Measurements from ENCODE around the gene FUT8.
"Not testable (repeated sequence)": the region's sequence is repeated elsewhere in the genome, so short reads cannot be mapped to it uniquely, and the experiment has no call there.

The FUT8 gene

DNA sequence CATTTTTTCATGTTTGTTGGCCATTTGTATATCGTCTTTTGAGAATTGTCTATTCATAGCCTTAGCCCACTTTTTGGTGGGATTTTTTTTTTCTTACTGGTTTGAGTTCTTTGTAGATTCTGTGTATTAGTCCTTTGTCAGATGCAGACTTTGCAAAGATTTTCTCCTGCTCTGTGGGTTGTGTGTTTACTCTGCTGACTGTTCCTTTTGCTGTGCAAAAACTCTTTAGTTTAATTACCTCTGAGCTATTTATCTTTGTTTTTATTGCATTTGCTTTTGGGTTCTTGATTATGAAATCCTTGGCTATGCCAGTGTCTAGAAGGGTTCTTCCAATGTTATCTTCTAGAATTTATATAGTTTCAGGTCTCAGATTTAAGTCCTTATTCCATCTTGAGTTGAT, 220.0 kb downstream of the FUT8 start:
- no peak for DNase-seq

DNA sequence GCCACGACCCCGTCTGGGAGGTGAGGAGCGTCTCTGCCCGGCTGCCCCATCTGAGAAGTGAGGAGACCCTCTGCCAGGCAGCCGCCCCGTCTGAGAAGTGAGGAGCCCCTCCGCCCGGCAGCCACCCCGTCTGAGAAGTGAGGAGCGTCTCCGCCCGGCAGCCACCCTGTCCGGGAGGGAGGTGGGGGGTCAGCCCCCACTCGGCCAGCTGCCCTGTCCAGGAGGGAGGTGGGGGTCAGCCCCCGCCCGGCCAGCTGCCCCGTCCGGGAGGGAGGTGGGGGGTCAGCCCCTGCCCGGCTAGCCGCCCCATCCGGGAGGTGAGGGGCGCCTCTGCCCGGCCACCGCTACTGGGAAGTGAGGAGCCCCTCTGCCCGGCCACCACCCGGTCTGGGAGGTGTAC, 221.1 kb downstream of the FUT8 start:
- not testable (repeated sequence) for DNase-seq

DNA sequence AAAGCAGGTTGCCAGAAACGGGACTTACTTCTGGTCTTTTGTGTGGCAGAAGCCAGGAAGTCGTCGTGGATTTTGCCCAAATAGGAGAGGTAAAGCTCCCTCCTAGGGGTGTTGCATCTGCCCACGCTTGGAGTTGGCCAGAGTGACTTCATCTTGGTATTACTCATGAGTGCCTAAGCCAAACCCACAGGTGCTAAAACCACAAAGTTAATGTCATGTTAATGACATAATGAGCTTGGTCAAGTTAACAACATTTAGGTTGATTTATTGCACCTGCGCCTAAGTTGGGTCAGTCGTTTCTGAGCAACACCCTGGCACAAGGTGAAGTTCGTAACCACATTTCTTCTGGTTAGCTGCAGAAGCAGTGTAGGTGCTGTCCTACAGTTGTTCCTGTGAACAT, 225.2 kb downstream of the FUT8 start:
- DNase-seq, result no peak

DNA sequence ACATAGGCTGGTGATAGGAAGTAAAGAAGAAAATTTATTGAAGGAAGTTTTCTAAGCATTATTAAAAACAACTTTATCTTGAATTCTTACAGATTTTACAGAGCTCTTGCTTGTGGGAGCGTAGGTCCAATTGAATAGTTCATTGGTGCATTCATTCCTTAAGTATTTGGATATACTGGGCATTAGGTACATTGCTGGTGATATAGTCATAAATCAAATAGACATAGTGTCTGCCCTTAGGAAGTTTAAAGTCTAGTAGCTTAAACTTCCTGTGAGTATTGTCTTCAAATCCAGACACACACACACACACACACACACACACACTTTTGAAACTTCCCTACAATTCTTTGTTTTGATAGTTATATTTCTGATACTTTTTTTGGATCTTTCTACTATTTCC, 226.7 kb downstream of the FUT8 start:
- DNase-seq, result no peak

DNA sequence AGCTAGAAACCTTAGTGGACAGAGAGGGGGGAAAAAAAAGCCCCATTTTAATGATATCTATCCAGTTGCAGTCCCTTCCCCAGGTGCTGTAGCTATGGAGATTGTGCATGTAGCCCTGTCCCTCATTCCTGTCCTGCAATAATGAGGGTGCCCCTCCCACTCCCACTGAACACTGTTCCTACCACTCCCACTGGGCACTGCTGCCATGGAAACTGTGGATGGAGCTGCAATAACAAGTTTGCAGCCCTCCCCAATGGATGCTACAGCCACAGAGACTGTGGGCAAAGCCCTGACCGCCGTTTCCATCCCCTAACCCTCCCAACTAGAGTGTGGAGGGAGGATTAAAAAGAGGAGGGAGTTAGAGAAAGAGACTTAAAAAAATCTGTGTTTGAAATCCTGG, 238.3 kb downstream of the FUT8 start:
- no peak for DNase-seq

DNA sequence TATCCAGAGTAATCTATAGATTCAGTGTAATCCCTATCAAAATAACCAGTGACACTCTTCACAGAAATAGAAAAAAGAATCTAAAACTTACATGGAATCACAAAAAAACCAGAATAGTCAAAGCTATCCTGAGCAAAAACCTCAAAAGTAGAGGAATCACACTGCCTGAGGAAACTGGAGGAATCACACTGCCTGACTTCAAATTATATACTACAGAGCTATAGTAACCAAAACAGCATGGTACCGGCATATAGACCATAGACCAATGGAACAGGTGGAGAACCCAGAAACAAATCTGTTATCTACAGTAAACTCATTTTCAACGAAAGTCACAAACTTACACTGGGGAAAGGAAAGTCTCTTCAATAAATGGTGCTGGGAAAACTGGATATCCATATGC, 244.0 kb downstream of the FUT8 start:
- no peak for DNase-seq

DNA sequence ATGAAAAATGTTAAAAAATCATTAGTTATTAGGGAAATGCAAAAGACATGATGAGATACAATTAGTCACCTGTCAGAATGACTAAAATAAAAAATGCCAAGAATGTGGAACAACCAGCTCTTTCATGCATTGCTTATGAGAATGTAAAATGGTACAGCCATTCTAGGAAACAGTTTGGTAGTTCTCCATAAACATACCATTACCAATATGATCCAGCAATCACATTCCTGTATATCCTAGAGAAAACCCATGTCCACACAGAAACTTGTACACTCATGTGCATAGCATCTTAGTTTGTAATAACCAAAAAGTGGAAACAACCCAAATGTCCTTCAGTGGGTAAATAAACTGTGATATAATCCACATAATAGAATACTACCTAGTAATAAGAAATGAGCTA, 245.7 kb downstream of the FUT8 start:
- no peak for DNase-seq

DNA sequence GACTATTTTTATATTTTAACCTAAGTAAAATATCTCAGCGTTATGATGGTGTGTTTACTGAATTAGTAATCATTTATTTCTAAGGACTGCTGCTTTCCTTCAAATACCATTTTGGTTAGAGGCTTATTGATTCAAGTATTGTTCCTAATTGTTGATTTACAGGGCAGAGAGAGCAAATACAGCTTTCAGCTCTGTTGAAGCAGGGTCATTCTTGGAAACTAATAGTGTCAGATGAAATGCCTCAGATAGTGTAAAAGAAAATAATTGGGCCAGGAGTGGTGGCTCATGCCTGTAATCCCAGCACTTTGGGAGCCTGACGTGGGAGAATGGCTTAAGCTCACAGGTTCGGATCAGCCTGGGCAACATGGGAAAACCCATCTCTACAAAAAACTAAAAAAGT, 249.3 kb downstream of the FUT8 start:
- no peak for DNase-seq

DNA sequence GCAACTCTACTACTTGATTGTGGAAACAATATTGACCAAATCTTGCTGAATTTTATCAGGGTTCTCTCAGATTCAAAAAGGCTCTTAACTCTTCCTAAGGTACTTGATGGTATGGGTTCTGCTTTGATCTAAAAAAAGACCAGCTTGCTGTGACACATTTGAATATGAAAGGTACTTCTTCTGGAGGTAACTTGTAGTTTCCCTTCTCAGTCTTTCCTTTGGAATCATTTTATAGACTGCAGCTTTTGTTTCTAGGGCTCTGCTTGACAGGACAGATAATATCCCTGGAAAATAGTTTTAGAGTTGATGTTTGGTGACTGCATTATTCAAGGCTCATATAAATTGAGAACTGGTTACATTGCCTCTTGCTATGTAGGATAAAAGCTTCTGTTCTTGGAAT, 251.9 kb downstream of the FUT8 start:
- DNase-seq, result no peak

DNA sequence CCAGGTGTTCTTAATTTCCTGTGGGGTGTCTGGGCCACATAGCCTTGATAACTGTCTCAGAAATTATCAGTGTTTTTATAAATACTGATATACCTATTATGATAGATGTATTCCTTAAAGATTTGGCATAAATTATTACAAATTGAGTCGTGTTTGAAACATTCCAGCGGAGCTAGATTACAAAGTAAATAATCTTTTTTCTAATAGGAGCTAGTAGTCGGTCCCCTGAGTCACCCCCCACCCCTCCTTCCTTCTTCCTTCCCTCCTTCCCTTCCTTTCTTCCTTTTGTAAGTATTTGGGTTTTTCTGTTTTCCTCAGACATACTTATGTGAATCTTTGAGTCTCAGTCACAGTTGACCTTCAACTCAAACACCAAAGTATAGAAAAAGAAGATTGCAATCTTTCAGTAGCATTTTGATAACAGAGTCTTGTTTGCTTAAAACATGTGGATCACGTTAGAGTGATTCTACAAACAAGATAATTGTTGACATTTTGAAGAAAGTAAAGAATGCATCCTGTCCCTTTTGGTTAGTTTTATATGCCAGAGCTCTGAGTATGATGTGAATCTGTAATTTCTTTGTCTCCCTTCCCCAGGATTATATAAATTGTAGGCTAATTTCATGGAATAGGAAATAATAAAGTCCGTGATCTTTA, 264.0 kb downstream of the FUT8 start:
- no peak for DNase-seq

DNA sequence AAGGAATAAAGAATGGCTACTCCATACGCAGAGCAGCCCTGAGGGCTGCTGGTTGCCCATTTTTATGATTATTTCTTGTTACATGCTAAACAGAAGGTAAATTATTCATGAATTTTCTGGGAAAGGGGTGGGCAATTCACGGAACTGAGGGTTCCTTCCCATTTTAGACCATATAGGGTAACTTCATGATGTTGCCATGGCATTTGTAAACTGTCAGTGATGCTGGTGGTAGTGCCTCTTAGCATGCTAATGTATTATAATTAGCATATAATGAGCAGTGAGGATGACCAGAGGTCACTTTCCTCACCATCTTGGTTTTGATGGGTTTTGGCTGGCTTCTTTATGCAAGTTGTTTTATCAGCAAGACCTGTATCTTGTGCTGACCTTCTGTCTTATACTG, 273.0 kb downstream of the FUT8 start:
- DNase-seq, result no peak

DNA sequence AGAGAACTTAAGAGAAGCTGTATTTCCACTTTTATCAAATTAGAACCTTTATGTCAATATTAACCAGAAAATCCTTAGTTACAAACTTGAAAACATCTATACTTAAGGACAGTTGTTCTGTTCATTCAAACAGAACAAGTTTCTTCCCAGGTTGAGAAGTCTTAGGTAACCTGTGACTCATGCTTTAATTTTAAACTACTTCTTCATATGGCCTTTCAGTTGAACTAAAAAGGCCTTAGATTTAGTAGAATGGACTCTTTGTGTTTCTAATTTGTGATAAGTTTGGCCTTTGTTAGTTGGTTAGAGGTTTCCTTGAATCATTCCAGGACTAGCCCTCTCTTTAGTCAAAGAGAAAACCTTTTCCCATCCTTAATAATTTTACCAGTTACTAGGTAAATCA, 274.2 kb downstream of the FUT8 start:
- DNase-seq, result no peak

DNA sequence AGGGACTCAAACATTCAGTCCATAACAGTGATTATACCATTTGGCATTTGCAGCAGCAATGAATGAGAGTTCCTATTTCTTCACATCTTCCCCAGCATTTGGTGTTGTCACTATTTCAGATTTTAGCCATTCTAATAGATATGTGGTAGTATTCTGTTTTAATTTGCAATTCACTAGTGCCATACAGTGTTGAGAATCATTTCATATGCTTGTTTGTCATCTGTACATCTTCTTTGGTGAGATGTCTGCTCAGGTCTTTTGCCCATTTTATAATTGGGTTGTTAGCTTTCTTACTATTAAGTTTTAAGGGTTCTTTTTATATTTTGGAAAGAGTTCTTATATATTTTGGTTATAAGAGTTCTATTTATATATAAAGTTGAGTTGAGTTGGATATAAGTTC, 276.5 kb downstream of the FUT8 start:
- no peak for DNase-seq

DNA sequence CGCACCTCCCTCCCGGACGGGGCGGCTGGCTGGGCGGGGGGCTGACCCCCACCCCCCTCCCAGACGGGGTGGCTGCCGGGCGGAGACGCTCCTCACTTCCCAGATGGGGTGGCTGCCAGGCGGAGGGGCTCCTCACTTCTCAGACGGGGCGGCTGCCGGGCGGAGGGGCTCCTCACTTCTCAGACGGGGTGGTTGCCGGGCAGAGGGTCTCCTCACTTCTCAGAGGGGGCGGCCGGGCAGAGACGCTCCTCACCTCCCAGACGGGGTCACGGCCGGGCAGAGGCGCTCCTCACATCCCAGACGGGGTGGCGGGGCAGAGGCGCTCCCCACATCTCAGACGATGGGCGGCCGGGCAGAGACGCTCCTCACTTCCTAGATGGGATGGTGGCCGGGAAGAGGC, 280.0 kb downstream of the FUT8 start:
- DNase-seq, result not testable (repeated sequence)

DNA sequence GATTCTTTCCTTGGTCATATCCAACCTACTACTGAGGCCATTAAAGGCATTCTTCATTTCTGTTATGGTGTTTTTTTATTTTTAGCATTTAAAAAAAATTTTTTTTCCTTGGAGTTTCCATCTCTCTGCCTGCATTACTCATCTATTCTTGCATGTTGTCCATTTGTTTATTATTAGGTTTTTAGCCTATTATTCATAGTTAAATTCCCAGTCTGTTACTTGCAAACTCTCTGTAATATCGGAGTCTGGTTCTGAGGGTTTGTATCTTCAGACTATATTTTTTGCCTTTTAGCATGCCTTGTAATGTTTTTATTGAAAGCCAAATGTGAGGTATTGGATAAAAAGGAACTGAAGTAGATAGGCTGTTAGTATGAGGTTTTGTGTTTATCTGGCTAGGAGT, 284.3 kb downstream of the FUT8 start:
- no peak for DNase-seq

DNA sequence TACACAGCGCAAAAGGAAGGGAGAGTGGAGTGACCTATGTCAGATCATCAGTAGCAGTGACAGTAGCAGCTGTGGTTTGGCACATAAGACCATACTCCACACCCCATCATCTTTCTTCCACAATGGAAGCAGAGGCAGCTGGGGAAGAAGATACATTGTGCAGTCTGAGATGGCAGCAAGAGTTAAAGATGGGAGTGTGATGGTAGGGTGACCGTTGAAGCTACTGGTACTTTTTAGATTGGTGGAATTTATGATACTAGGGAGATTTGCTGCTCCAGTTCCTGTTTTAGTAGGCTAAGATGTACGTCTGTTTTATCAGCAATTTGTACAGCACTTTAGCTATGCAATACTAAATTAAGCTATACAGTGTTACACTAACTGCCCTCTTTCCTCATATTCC, 291.0 kb downstream of the FUT8 start:
- no peak for DNase-seq

DNA sequence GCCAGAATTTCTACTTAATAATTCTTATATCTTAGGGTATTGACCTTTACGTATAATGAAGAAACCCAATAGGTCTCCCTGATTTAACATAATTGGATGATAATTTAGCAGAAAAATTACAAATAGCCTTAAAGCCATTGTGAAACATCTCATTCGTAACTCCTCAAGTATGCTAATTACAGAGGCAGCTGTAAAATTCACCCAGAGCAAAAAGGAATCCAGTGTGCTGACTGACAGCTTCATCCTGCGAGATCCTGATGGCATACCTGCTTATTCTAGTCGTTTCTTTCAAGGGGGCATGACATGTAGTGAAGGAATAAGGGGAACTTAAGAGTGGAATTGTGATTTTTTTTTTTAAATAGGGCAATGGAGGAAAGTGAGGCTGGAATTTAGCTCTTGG, 291.5 kb downstream of the FUT8 start:
- no peak for DNase-seq

DNA sequence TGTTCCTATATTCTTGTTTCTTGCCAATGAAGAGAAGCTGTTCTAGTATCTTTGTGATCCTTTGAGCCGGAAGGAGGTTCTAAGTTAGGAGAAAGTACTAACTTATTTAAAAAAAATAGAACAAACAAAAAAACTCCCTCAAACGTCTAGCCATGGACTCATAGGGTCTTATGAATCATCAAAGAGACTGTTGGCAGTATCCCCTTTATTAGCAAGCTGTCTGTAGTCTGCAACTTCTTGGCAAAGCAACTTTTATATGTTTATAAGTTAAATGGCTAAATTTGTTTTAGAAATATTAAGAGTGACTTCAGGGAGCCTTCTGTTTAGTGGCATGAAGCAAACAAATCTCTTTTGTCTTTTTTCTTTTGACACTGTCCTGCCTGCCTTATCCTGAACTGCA, 291.9 kb downstream of the FUT8 start:
- DNase-seq, result no peak

DNA sequence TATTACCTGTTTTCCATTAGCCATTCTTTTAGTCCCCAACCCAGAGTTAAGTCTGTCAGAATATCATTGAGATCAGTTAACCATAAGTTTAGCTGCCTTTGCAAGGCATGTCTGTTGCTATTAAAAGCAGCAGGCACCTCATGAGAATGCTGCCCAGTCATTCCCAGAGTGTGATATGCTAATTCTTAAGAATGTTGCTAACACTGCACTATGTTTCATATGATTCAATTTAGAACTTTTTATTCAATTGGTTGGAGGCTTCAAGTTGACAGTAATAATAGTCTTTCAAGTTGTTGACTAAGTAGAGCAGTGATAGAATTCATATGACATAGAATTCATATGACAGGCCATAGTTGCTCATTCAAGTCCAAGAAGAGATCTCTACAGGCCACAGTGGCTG, 292.3 kb downstream of the FUT8 start:
- no peak for DNase-seq

DNA sequence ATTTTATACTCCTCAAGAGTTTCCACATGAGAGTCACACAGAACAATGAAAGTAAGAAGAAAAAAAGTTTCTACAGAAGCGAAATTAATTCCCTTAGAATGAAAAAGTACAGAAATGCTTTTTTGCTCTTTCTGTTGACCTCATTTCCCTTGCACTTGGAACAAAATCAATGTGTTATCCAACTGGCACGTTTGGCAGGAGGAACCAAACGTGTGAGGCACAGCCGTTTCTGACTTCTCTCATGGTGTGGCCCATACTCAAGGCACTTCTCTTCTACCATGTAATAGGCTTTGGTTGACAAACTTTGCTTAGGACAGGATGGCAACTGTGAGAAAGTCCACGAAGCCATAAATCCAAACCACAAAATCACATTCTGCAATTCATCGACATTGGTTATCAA, 297.0 kb downstream of the FUT8 start:
- no peak for DNase-seq

DNA sequence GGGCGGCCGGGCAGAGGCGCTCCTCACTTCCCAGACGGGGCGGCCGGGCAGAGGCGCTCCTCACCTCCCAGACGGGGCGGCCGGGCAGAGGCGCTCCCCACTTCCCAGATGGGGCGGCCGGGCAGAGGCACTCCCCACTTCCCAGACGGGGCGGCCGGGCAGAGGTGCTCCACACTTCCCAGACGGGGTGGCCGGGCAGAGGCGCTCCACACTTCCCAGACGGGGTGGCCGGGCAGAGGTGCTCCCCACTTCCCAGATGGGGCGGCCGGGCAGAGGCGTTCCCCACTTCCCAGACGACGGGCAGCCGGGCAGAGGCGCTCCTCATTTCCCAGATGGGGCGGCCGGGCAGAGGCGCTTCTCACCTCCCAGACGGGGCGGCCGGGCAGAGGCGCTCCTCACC, 304.3 kb downstream of the FUT8 start:
- DNase-seq, result not testable (repeated sequence)

DNA sequence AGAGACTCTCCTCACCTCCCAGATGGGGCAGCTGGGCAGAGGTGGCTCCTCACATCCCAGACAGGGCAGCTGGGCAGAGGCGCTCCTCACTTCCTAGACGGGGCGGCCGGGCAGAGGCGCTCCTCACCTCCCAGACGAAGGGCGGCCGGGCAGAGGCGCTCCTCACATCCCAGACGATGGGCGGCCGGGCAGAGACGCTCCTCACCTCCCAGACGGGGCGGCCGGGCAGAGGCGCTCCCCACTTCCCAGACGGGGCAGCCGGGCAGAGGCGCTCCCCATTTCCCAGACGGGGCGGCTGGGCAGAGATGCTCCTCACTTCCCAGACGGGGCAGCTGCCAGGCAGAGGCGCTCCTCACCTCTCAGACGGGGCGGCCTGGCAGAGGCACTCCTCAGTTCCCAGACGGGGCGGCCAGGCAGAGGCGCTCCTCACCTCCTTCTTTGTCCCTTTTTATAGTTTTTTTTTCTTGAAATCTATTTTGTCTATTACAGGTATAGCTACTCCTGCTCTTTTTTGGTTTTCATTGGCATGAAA, 304.9 kb downstream of the FUT8 start:
- DNase-seq, result not testable (repeated sequence)

DNA sequence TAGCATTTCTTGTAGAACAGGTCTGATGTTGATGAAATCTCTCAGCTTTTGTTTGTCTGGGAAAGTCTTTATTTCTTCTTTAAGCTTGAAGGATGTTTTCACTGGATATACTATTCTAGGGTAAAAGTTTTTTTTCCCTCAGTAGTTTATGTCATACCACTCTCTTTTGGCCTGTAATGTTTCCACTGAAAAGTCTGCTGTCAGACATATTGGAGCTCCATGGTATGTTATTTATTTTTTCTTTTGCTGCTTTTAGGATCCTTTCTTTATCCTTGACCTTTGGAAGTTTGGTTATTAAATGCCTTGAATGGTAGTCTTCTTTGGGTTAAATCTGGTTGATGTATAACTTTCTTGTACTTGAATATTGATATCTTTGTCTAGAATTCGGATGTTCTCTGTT, 306.1 kb downstream of the FUT8 start:
- no peak for DNase-seq

DNA sequence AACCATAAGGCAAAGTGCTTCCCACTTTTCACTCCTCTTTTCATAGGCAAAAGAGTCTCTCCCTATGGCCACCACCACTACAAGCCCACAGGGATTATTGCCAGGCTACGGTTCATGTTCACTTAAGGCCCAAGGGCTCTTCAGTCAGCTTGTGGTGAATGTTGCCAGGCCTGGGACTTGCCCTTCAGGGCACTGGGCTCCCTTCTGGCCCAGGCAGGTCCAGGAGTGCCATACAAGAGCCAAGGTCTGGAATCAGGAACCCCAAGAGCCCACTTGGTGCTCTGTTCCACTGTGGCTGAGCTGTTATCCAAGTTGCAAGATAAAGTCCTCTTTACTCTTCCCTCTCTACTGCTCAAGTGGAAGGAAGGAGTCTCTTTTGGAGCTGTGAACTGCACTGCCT, 307.6 kb downstream of the FUT8 start:
- DNase-seq, result no peak

DNA sequence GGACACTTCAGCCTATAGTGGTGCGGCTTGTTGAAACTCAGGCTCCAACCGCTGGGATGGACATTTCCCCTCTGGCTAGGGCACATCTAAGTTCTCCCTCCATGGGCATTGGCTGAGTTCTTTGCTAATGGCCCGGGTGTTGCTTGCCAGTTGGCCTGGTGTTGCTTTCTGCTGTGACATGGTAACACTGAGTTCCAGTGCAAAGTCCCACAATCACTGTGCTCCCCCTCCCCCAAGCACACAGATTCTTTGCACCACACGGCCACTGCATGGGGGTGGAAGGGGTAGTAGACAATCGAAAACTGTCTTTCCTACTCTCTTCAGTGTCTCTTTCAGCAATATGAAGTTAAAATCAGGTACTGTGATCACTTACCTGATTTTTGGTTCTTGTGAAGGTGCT, 308.2 kb downstream of the FUT8 start:
- no peak for DNase-seq

DNA sequence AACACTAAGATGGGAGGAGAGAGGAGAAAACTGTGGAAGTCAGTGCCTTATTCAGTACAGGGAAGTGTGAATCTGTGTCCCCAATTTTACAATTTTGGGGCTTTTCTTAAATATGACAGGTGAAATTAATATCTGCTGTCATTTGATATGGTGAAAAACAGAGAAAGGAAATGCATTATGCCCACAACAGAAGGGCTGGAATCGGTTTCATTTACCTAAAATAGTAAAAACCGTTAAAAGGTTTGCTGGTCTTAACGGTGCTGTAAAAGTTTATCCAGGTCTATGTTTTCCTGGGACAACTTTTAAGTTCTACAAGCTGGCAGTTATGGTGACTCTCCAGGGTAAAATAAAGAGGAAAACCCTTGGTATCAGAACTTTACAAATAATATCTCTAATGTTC, 310.8 kb downstream of the FUT8 start:
- DNase-seq, result no peak

All from activated naive CD4-positive, alpha-beta T cell treated with anti-CD3 and anti-CD28 coated beads, Interleukin-2, amount 50 U/mL, for 16 hours (primary cell).